H1 (cell line): Measurements from ENCODE around the gene CADM2. TPM values are rescaled to one million over a fixed set of nuclear protein-coding genes. Genes with fewer than 3 reads are reported as not detected.

ENCODE experiments used
- CTCF ChIA-PET: fragments of 300-600 bp; sonication (Branson Sonifier 250); formaldehyde crosslinking; loops from one replicate; lab custom pipeline; 2021; ENCODE audit not compliant: partially characterized antibody; lab: Charles Lee
- POLR2A ChIA-PET: fragments of 300-600 bp; sonication (Branson Sonifier 250); formaldehyde crosslinking; loops from one replicate; lab custom pipeline; 2021; ENCODE audit warnings: inconsistent platforms; ENCODE audit not compliant: partially characterized antibody; lab: Charles Lee
- DNase-seq, 2 experiments: peaks; one replicate each; pipeline versions ENCODE4 v3.0.0 to v3.0.0-alpha.2; 2010 to 2022; ENCODE audit warnings: low spot score in 2 of 2, low read depth in 1 of 2, mixed read lengths in 1 of 2
- FAIRE-seq: peaks from 2 replicates; lab custom pipeline; 2011; peaks lifted over from hg19 to GRCh38; lab: Jason Lieb, UNC
- H2AFZ ChIP-seq: 2 replicates; pipeline ENCODE4 v1.8.1; 2012; ENCODE audit warnings: low read length, inconsistent platforms
- H2AK5ac ChIP-seq: 2 replicates; pipeline ENCODE4 v1.6.1; 2013; ENCODE audit warnings: low read depth, low read length
- H2BK120ac ChIP-seq: replicated peaks from 2 replicates; pipeline ENCODE3; 2013; ENCODE audit warnings: low read depth, low read length, inconsistent platforms
- H2BK12ac ChIP-seq: 2 replicates; pipeline ENCODE4 v1.6.1; 2013; ENCODE audit warnings: low read depth, low read length
- H2BK15ac ChIP-seq: 2 replicates; pipeline ENCODE4 v1.6.1; 2013; ENCODE audit warnings: low read length
- H2BK20ac ChIP-seq: 2 replicates; pipeline ENCODE4 v1.6.1; 2013; ENCODE audit warnings: low read length
- H2BK5ac ChIP-seq: 2 replicates; pipeline ENCODE4 v1.6.1; 2013; ENCODE audit warnings: low read depth, low read length
- H3K14ac ChIP-seq: 2 replicates; pipeline ENCODE4 v1.6.1; 2013; ENCODE audit warnings: inconsistent platforms; ENCODE audit not compliant: insufficient read length
- H3K18ac ChIP-seq: 2 replicates; pipeline ENCODE4 v1.6.1; 2013; ENCODE audit warnings: low read length; ENCODE audit errors: extremely low read depth
- H3K23ac ChIP-seq: 2 replicates; pipeline ENCODE4 v1.6.1; 2013; ENCODE audit warnings: inconsistent platforms; ENCODE audit not compliant: insufficient read length
- H3K23me2 ChIP-seq: 2 replicates; pipeline ENCODE4 v1.6.1; 2013; ENCODE audit warnings: low read depth, low read length
- H3K27ac ChIP-seq: 2 replicates; pipeline ENCODE4 v1.6.1; 2011; ENCODE audit warnings: low read depth, low read length, inconsistent platforms
- H3K27me3 ChIP-seq, 4 experiments: replicated peaks in 1 of 4; 1 replicate in 1 of 4; 2 replicates in 3 of 4; pipeline versions ENCODE4 v1.6.1 to v1.8.1; 2011 to 2013; ENCODE audit warnings: low read length in 3 of 4, mild to moderate bottlenecking in 3 of 4, inconsistent platforms in 2 of 4, mixed read lengths in 2 of 4, moderate library complexity in 1 of 4; ENCODE audit not compliant: control insufficient read depth in 3 of 4, insufficient read depth in 3 of 4; ENCODE audit errors: extremely low read depth in 1 of 4
- H3K36me3 ChIP-seq, 4 experiments: 2 replicates each; pipeline versions ENCODE4 v1.6.1 to v1.8.1; 2011 to 2013; ENCODE audit warnings: mild to moderate bottlenecking in 4 of 4, low read length in 3 of 4, moderate library complexity in 2 of 4, control low read depth in 1 of 4, inconsistent platforms in 1 of 4; ENCODE audit not compliant: insufficient read depth in 4 of 4, control insufficient read depth in 2 of 4
- H3K4ac ChIP-seq: replicated peaks from 2 replicates; pipeline ENCODE3; 2013; ENCODE audit warnings: low read length, low read depth, mixed read lengths, inconsistent platforms; ENCODE audit not compliant: insufficient read length
- H3K4me1 ChIP-seq, 4 experiments: replicated peaks in 1 of 4; 1 replicate in 1 of 4; 2 replicates in 3 of 4; pipeline versions ENCODE4 v1.6.1 to v1.8.1; 2011 to 2013; ENCODE audit warnings: low read length in 3 of 4, inconsistent platforms in 2 of 4, mixed read lengths in 1 of 4; ENCODE audit not compliant: insufficient read depth in 4 of 4, control insufficient read depth in 3 of 4
- H3K4me2 ChIP-seq, 2 experiments: 2 replicates each; pipeline versions ENCODE4 v1.6.1 to v1.8.1; 2011 to 2013; ENCODE audit warnings: low read depth in 2 of 2, low read length in 2 of 2, control low read depth in 1 of 2, inconsistent platforms in 1 of 2, mild to moderate bottlenecking in 1 of 2; ENCODE audit not compliant: insufficient read depth in 1 of 2
- H3K4me3 ChIP-seq, 4 experiments: fragments of 200-600, 300-600 bp in 1 of 4; sonication (generic), shearing (Covaris generic), sonication (Bioruptor Twin) in 1 of 4; 2 replicates each; pipeline versions ENCODE4 v1.5.1 to v1.8.1; 2011 to 2016; ENCODE audit warnings: low read length in 4 of 4, low read depth in 3 of 4, control low read depth in 2 of 4, inconsistent platforms in 2 of 4, mild to moderate bottlenecking in 2 of 4, mixed read lengths in 1 of 4, moderate library complexity in 1 of 4; ENCODE audit not compliant: insufficient read depth in 2 of 4; ENCODE audit errors: extremely low read depth in 1 of 4
- H3K56ac ChIP-seq: replicated peaks from 2 replicates; pipeline ENCODE3; 2013; ENCODE audit warnings: low read depth, mild to moderate bottlenecking, mixed read lengths, low read length, inconsistent platforms; ENCODE audit not compliant: insufficient read length
- H3K79me1 ChIP-seq: 2 replicates; pipeline ENCODE4 v1.6.1; 2013; ENCODE audit warnings: low read depth, low read length, control low read depth
- H3K79me2 ChIP-seq, 2 experiments: 2 replicates each; pipeline versions ENCODE4 v1.6.1 to v1.8.1; 2012 to 2013; ENCODE audit warnings: low read length in 2 of 2, mild to moderate bottlenecking in 2 of 2, inconsistent platforms in 1 of 2; ENCODE audit not compliant: insufficient read depth in 2 of 2, control insufficient read depth in 1 of 2
- H3K9ac ChIP-seq, 4 experiments: replicated peaks in 1 of 4; 1 replicate in 1 of 4; 2 replicates in 3 of 4; pipeline versions ENCODE4 v1.6.1 to v1.8.1; 2011 to 2013; ENCODE audit warnings: low read depth in 3 of 4, low read length in 3 of 4, control low read depth in 2 of 4, mild to moderate bottlenecking in 2 of 4, moderate library complexity in 2 of 4, inconsistent platforms in 1 of 4; ENCODE audit errors: extremely low read depth in 1 of 4
- H3K9me3 ChIP-seq, 2 experiments: 2 replicates each; pipeline versions ENCODE4 v1.6.1 to v1.8.1; 2012 to 2013; ENCODE audit warnings: mild to moderate bottlenecking in 2 of 2, moderate library complexity in 2 of 2, control low read depth in 1 of 2, inconsistent platforms in 1 of 2, low read depth in 1 of 2, low read length in 1 of 2, mixed read lengths in 1 of 2; ENCODE audit not compliant: insufficient read depth in 2 of 2
- H4K20me1 ChIP-seq, 2 experiments: replicated peaks in 1 of 2; 2 replicates each; pipeline versions ENCODE3 to v1.8.1; 2011 to 2013; ENCODE audit warnings: inconsistent platforms in 2 of 2, low read length in 2 of 2, mild to moderate bottlenecking in 1 of 2; ENCODE audit not compliant: insufficient read depth in 2 of 2, control insufficient read depth in 1 of 2
- H4K5ac ChIP-seq: 2 replicates; pipeline ENCODE4 v1.6.1; 2013; ENCODE audit warnings: low read length, low read depth, mixed read lengths, inconsistent platforms; ENCODE audit not compliant: insufficient read length
- H4K8ac ChIP-seq: 2 replicates; pipeline ENCODE4 v1.8.0; 2013; ENCODE audit warnings: mild to moderate bottlenecking, moderate library complexity, low read length, inconsistent platforms; ENCODE audit not compliant: insufficient read depth; ENCODE audit errors: extremely low read depth
- H4K91ac ChIP-seq: replicated peaks from 2 replicates; pipeline ENCODE3; 2013; ENCODE audit warnings: low read length, mixed read lengths, inconsistent platforms; ENCODE audit not compliant: insufficient read length
- CHD7 ChIP-seq: fragments of 300-600 bp; sonication (generic); IDR thresholded peaks from 2 replicates; pipeline ENCODE4 v1.7.1; 2012; ENCODE audit warnings: low read length, moderate library complexity, mild to moderate bottlenecking, inconsistent platforms; ENCODE audit not compliant: insufficient replicate concordance
- WGBS, 2 experiments: shearing (Covaris generic) in 1 of 2; methylation state at CpG; one replicate each; pipeline versions ENCODE4 v1.1.6 to v1.1.7; 2013 to 2015; ENCODE audit warnings: low lambda C conversion rate in 2 of 2, mixed read lengths in 2 of 2, inconsistent platforms in 1 of 2, low coverage in 1 of 2, missing lambda C conversion rate in 1 of 2; ENCODE audit not compliant: insufficient replicate concordance in 2 of 2, insufficient coverage in 1 of 2, insufficient read length in 1 of 2; ENCODE audit errors: extremely low coverage in 1 of 2, missing lambda C conversion rate in 1 of 2; 5-methylcytosine and 5-hydroxymethylcytosine counted together
- polyA plus RNA-seq, 7 experiments: library from polyadenylated mRNA; depleted of rRNA in 3 of 7; stranded (reverse) in 5 of 7; unstranded in 2 of 7; fragments of >200 nt in 5 of 7; fragments of 200-250 nt in 2 of 7; gene quantifications; 1 replicate in 5 of 7; 2 replicates in 1 of 7; 4 replicates in 1 of 7; pipeline versions ENCODE4 v1.2.1 to v1.2.3, GENCODE V29; 2011 to 2013; ENCODE audit warnings: missing spikeins in 2 of 7, mixed read lengths in 2 of 7
- total RNA-seq: library from RNA; stranded (reverse); fragmentation: NEBNext Ultra II Directional; extraction: Animal tissue kit (Norgen Biotek cat#: 25700); gene quantifications from 2 replicates; pipeline ENCODE4 v1.2.1, GENCODE V29; 2021

The CADM2 gene
- total and polyA plus RNA-seq, 2 of the 8 experiments (the other 6 are each of a cell fraction or from before 2014, with no cell fraction given) = 14.9 to 20.9 TPM

DNA sequence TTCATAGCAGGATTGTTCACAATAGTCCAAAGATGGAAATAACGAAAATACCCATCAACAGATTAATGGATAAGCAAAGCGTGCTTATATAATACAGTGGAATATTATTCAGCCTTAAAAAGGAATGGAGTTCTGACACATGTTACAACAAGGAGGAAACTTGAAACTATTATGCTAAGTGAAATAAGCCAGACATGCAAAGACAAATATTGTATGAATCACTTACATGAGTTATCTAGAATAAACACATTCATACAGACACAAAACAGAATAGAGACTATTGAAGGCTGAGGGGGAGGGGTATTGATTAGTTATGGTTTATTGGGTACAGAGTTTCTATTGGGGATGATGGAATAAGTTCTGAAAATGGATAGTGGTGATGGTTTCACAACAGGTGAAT, 438.6 kb downstream of the CADM2 start:
- no peak overlapping the region for H3K27ac ChIP-seq
- H3K79me1 ChIP-seq = no peaks in the 10 kb centered on the region
- no peaks in the 10 kb centered on the region for H4K20me1 ChIP-seq
- WGBS, 2 experiments = 90% methylated on average over 2 of the region's 2 CpGs; no CpG with 5 or more reads in 1 of the 2 experiments
- no peak overlapping the region for H3K4me3 ChIP-seq
- H4K5ac ChIP-seq = no peak overlapping the region
- H3K56ac ChIP-seq = no peak overlapping the region
- H3K4ac ChIP-seq = no peak overlapping the region
- no peak overlapping the region for H3K18ac ChIP-seq
- POLR2A ChIA-PET = no interaction called here
- H3K79me2 ChIP-seq = no peaks in the 10 kb centered on the region
- no peaks in the 10 kb centered on the region for H3K36me3 ChIP-seq
- no peaks in the 10 kb centered on the region for H3K4me1 ChIP-seq
- H4K8ac ChIP-seq = no peak overlapping the region
- CTCF ChIA-PET = no interaction called here
- no peak overlapping the region for H3K23ac ChIP-seq
- H2AFZ ChIP-seq = no peak overlapping the region
- no peak overlapping the region for H2BK120ac ChIP-seq
- no peak overlapping the region for H3K4me2 ChIP-seq
- H3K27me3 ChIP-seq = no peaks in the 10 kb centered on the region
- no peak overlapping the region for H2AK5ac ChIP-seq
- H4K91ac ChIP-seq = no peak overlapping the region
- no peak overlapping the region for H2BK15ac ChIP-seq
- H2BK5ac ChIP-seq = no peak overlapping the region
- H2BK20ac ChIP-seq = no peak overlapping the region
- no peaks in the 10 kb centered on the region for H3K23me2 ChIP-seq
- no peak overlapping the region for H2BK12ac ChIP-seq
- FAIRE-seq (no peak), DNase-seq (no peak)
- H3K14ac ChIP-seq = no peak overlapping the region
- H3K9ac ChIP-seq = no peak overlapping the region
- H3K9me3 ChIP-seq = no peaks in the 10 kb centered on the region
- no peak for TF ChIP-seq CHD7
